GM12891 (cell line): ENCODE data around the gene HDAC6.

Experiments
- POLR2A ChIP-seq: IDR thresholded peaks from 2 replicates; pipeline ENCODE4 v1.6.1; 2011; ENCODE audit warnings: low read depth, low read length, control low read depth
- POLR2AphosphoS5 ChIP-seq: IDR thresholded peaks from 2 replicates; pipeline ENCODE4 v1.6.1; 2011; ENCODE audit warnings: low read depth, low read length, control low read depth
- TAF1 ChIP-seq: IDR thresholded peaks from 2 replicates; pipeline ENCODE4 v1.6.1; 2011; ENCODE audit warnings: low read depth, low read length, control low read depth

DNA sequence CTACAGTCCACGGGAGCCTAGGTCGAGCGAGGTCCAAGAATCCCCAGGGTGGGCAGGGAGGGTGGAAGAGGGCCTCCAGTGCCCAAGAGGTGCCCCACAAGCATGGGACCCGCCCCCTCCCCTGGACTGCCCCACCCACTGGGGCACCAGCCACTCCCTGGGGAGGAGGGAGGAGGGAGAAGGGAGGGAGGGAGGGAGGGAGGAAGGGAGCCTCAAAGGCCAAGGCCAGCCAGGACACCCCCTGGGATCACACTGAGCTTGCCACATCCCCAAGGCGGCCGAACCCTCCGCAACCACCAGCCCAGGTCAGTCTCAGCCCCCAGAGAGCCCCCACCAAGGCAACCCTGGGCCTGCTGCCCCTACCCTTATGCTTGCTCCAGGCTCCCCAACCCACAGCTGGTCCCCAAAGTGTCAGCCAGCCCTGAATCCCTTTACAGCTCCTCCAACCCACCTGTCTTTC is 15.5 kb upstream of the HDAC6 start, which contains the start of gene GATA1:
- TF ChIP-seq POLR2AphosphoS5 (no peak), POLR2A (no peak), TAF1 (no peak)
